ENCODE data around the gene MYBPC3. TPM values are rescaled to one million over a fixed set of nuclear protein-coding genes. Genes with fewer than 3 reads are reported as not detected.

MYBPC3 gene
- not detected in 2 replicates for total RNA-seq (2014; rRNA removed; shearing (Covaris generic))

DNA sequence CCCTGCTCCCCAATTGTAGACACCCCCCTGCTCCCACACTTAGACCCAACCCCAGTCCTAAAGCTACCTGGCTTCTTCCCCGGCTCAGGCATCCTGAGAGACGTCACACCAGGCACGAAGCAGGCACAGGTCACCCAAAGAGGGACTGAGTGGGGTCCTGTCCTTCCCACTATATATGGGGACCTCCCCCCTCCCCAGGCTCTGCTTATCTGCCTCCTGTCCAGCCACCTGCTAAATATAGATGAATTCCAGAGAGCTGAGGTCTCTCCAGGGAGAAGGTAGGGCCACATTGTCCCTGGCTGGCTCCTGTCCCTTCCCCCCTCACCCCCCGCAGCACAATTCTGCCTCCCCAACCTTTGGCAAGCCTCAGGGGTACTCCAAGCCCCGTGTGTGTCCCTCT is at the start of gene MYBPC3:
TSS of gene MYBPC3 (minus strand) at position 147 of the 400 bp plus-strand sequence. CDS start at position 92, 55 bp downstream.
- H3K36me3 ChIP-seq, result no peaks in the 10 kb centered on the region
- peaks cover 16% of the 10 kb centered on the region; the same call in 1 of the 2 replicates for H3K27me3 ChIP-seq
- H3K27ac ChIP-seq, result no peak within 1 kb of the TSS
- H3K4me3 ChIP-seq, result no peak within 1 kb of the TSS
- H3K9me3 ChIP-seq (replicated peaks), result no peaks in the 10 kb centered on the region
- DNase-seq, result no peak
- 0 out of 2 replicates have a peak, but pooled peaks cover 2% of the 10 kb centered on the region for H3K4me1 ChIP-seq

DNA sequence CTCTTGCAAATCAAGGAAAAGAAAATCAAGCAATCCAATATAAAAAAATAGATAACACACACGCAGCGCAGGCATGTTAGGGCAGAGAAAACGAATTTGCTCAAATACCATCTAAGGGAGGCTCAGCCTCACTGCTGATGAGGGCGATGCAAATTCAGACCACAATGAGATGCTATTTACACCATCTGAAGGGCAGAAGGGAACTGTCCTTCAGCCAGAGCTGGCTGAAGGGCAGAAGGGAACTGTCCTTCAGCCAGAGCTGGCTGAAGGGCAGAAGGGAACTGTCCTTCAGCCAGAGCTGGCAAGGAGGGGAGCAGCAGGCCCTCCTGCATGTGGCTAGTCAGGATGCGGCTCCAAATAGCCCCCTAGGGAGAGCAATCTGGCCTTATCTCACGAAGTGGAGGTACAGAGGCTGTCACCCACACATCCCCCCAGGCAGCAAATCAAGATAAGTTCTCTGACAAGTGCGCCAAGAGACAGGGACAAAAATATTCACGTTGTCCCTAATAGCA is 48.3 kb upstream of the MYBPC3 start:
- Histone ChIP-seq H3K4me3 (peak overlapping the region; percentile 58; the same call in 1 of the 2 replicates), H3K9me3 (replicated peaks) (no peaks in the 10 kb centered on the region), H3K27me3 (no peaks in the 10 kb centered on the region), H3K4me1 (peaks cover 8% of the 10 kb centered on the region; the same call in 1 of the 2 replicates), H3K36me3 (no peaks in the 10 kb centered on the region), H3K27ac (no peak overlapping the region)
- no peak for DNase-seq

DNA sequence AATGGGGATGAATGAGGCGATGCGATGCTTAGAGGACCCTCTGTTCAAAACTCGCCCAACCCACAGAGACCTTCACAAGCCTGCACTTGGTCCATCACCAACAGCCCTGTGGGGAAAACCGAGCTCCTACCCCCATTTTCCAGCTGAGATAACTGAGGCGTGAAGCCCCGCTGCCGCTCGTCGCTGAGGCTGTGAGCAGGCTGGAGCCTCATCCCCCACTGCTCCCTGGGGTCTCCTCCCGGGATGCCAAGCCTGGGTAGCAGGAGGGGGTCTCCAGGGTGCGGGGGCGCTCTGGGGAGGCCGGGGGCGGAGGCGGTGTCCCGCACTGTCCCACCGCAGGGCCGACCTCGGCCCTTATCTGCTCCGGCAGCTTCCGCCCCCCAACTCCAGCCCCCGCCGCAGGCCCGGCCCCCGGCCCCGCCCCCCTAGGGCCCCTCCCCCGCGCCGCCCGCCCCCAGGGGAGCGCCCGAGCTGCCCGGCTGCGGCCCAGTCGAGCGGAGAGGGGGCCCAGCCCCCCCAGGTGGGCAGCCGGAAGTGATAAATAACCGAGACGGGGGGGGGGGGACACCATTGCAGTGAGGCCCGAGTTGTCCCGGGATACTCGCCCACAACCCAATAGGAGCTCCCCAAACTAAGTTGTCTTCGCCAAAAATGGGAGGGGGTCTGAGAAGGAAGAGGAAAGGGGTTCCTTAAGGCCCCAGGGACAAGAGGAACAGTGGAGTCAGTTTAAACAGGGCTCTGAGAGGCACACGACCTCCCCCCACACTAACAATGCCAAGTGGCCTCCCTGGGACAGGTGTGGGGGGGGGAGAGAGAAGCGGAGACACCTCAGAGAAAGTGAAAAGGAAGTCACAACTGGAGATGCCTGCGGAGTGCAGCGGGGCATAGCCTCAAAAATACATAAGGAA is 47.6 kb upstream of the MYBPC3 start:
- H3K4me1 ChIP-seq, result peaks cover 8% of the 10 kb centered on the region; the same call in 1 of the 2 replicates
- DNase-seq, result peak in 1 of 2 experiments; percentile 45
- peak overlapping the region; percentile 58 for H3K4me3 ChIP-seq
- no peak overlapping the region for H3K27ac ChIP-seq
- H3K27me3 ChIP-seq, result no peaks in the 10 kb centered on the region
- no peaks in the 10 kb centered on the region for H3K36me3 ChIP-seq
- H3K9me3 ChIP-seq (replicated peaks), result no peaks in the 10 kb centered on the region

- Histone ChIP-seq H3K4me3 (no peak overlapping the region), H3K9me3 (replicated peaks) (no peaks in the 10 kb centered on the region), H3K27ac (no peak overlapping the region), H3K4me1 (peaks cover 11% of the 10 kb centered on the region; the same call in 1 of the 2 replicates), H3K36me3 (no peaks in the 10 kb centered on the region), H3K27me3 (no peaks in the 10 kb centered on the region)
- DNase-seq, result no peak
Observed at GRCh38 chr11:47398551-47398950, 46.0 kb upstream of the MYBPC3 start.

DNA sequence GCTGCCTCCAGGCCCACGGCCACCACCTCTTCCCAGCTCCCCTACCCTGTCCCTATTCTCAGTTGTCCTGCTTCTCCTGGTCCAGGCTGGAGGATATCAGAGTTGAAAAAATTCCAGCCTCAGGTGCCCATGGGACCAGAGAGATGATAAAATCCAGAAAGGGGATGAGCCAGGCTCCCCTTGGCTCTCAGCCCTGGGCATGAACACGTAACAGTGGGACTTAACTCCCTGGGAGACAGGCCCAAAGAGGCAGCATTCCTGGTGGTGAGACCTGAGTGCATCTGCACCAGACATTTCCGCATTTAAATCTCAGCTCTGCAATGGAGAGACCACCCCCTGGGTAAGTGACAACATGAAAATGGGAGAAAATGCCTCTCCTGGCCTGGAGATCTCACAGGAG is 45.5 kb upstream of the MYBPC3 start:
- peaks cover 15% of the 10 kb centered on the region; the same call in 1 of the 2 replicates for H3K4me1 ChIP-seq
- no peak for DNase-seq
- H3K4me3 ChIP-seq, result no peak overlapping the region
- no peak overlapping the region for H3K27ac ChIP-seq
- no peaks in the 10 kb centered on the region for H3K36me3 ChIP-seq
- H3K9me3 ChIP-seq (replicated peaks), result no peaks in the 10 kb centered on the region
- no peaks in the 10 kb centered on the region for H3K27me3 ChIP-seq

- Histone ChIP-seq H3K4me3 (no peak overlapping the region), H3K27ac (no peak overlapping the region), H3K9me3 (replicated peaks) (no peaks in the 10 kb centered on the region), H3K36me3 (no peaks in the 10 kb centered on the region), H3K27me3 (no peaks in the 10 kb centered on the region), H3K4me1 (peaks cover 15% of the 10 kb centered on the region; the same call in 1 of the 2 replicates)
- no peak for DNase-seq
Observed at GRCh38 chr11:47396049-47396320, 43.5 kb upstream of the MYBPC3 start.

DNA sequence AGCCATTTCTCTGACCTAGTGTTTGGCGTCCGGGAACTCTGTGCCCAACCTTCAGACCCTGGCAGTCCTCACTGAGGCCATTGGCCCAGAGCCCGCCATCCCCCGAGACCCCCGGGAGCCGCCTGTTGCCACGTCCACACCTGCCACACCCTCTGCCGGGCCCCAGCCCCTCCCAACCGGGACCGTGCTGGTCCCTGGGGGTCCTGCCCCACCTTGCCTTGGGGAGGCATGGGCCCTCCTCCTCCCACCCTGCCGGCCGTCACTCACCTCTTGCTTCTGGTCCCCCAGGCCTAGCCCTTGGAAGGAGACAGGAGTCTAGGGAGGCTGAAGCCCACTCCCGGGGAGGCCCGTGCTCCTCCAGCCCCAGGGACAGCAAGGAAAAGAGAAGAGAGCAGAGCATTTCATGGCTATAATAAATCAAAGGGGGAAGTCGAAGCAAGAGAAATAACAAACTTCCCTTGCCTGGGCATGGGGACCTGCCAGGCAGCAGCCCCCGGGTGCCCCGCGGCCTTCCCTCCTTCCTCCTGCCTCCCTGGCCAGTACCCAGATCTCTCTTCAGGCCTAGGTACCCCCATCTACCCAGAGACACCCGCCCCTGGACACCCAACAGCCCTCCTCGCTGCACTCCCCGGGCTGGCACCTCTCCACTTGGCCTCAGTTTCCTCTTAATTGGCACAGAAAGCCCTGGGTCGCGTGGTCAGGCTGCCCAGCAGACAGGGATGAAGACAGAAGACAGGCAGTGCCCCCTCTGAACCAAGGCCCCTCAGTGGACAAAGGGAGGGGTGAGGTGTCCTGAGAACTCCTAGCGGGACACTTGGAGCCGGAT is 42.9 kb upstream of the MYBPC3 start:
- no peak for DNase-seq
- no peaks in the 10 kb centered on the region for H3K9me3 ChIP-seq (replicated peaks)
- peaks cover 12% of the 10 kb centered on the region; the same call in 1 of the 2 replicates for H3K4me1 ChIP-seq
- no peaks in the 10 kb centered on the region for H3K36me3 ChIP-seq
- no peak overlapping the region for H3K27ac ChIP-seq
- H3K27me3 ChIP-seq, result no peaks in the 10 kb centered on the region
- H3K4me3 ChIP-seq, result no peak overlapping the region

DNA sequence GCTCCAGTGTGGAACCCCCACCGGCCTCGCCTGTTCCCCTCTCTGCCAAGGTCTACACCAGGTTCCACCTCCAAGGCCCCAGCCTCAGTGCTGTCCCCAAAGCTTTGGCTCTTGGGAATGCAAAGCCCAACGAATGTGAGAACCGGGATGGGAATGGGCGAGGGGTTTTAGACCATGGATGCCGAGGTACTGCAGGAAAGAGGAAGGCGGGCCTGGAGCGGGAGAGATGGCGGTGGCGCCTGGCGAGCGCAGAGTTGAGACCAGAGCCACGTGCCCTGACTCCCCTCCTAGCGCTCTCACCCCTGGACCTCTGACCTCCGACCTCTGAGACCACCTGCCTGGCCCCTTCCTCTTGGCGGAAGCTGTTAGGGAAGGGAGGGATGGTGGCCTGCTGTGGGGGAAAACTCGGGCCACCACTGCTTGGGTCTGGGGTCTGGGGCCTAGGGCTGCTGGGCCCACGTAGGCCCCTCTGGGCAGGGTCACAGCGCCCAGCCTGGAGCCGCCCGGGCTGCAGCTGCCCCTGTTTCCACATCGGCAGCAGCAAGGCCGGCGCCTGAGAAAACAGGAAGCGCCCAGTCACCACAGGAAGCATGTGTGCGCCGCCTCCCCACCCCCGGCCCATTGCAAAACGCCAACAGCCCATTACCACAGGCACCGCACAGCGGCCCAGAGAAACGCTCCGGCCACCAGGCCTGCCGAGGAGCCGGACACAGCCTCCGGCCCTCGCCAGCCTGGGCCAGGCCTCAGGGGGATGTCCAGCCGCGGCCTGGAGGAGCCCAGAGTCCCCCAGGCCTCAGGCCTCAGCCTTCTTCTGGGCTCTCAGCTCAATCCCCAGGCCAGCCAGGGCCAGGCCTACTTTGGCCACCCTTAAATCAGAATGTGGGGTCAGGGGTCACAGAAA is 42.1 kb upstream of the MYBPC3 start:
- Histone ChIP-seq H3K27ac (no peak overlapping the region), H3K9me3 (replicated peaks) (no peaks in the 10 kb centered on the region), H3K4me3 (no peak overlapping the region), H3K27me3 (no peaks in the 10 kb centered on the region), H3K4me1 (peaks cover 8% of the 10 kb centered on the region; the same call in 1 of the 2 replicates), H3K36me3 (no peaks in the 10 kb centered on the region)
- no peak for DNase-seq

- no peak overlapping the region for H3K27ac ChIP-seq
- H3K9me3 ChIP-seq (replicated peaks), result no peaks in the 10 kb centered on the region
- peaks cover 7% of the 10 kb centered on the region; the same call in 1 of the 2 replicates for H3K4me1 ChIP-seq
- no peak for DNase-seq
- no peaks in the 10 kb centered on the region for H3K27me3 ChIP-seq
- no peaks in the 10 kb centered on the region for H3K36me3 ChIP-seq
- no peak overlapping the region for H3K4me3 ChIP-seq
Observed at GRCh38 chr11:47394050-47394321, 41.5 kb upstream of the MYBPC3 start.

GRCh38 chr11:47393163-47394049 is 40.9 kb upstream of the MYBPC3 start:
- Histone ChIP-seq H3K4me1 (peaks cover 7% of the 10 kb centered on the region; the same call in 1 of the 2 replicates), H3K27me3 (no peaks in the 10 kb centered on the region), H3K36me3 (no peaks in the 10 kb centered on the region), H3K4me3 (no peak overlapping the region), H3K9me3 (replicated peaks) (no peaks in the 10 kb centered on the region), H3K27ac (no peak overlapping the region)
- DNase-seq, result peak in 1 of 2 experiments; percentile 34

GRCh38 chr11:47392546-47393162 is 40.2 kb upstream of the MYBPC3 start:
- Histone ChIP-seq H3K27ac (no peak overlapping the region), H3K4me1 (peaks cover 7% of the 10 kb centered on the region; the same call in 1 of the 2 replicates)

GRCh38 chr11:47391711-47392432 is 39.4 kb upstream of the MYBPC3 start:
- no peak for DNase-seq
- Histone ChIP-seq H3K27ac (no peak overlapping the region), H3K4me3 (no peak overlapping the region), H3K9me3 (replicated peaks) (no peaks in the 10 kb centered on the region), H3K27me3 (no peaks in the 10 kb centered on the region), H3K36me3 (no peaks in the 10 kb centered on the region), H3K4me1 (peaks cover 7% of the 10 kb centered on the region; the same call in 1 of the 2 replicates)

More at GRCh38 chr11:47392546-47393162, 40.2 kb upstream of the MYBPC3 start:
- no peaks in the 10 kb centered on the region for H3K36me3 ChIP-seq
- H3K9me3 ChIP-seq (replicated peaks), result no peaks in the 10 kb centered on the region
- DNase-seq, result no peak
- no peaks in the 10 kb centered on the region for H3K27me3 ChIP-seq
- H3K4me3 ChIP-seq, result no peak overlapping the region
